ENCODE results near the gene RRP1. TPM values are rescaled to one million over a fixed set of nuclear protein-coding genes. Genes with fewer than 3 reads are reported as not detected.
A peak's percentile ranks its signal among the peaks of the same experiment; 100 is the strongest.

The RRP1 gene
- total and polyA plus RNA-seq, 2 of the 13 experiments (the other 11 are each of a cell fraction or from before 2014, with no cell fraction given) = 20.1 to 35.1 TPM

DNA sequence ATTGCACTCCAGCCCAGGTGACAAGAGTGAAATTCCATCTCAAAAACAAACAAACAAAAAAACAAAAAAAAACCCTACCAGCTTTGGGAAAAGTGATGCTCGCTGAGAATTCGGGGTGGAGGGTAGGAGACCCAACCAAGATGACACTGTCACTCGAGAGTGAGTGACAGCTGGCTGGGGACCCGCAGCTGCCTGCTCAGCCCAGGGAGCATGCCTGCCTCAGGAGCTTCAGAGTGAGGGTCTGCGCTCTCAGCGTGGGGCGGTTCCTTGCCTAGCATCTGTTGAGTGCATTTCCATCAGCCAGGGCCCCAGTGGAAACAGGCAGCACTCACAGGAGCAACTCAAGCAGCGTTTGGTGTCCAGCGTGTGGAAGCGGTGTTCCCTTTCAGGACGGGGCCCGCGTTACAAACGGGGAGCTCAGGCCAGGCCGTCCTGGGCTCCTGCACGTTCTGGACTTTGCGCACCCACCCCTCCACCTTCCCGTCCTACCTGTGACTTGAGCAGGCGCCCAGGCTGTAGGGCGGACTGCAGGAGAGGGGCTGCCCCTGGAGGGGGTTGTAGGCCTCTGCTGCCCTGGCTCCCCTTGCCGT lies 19.2 kb upstream of the RRP1 start:
- ATAC-seq (no peak), DNase-seq (ENCODE audit: low spot score) (no peak), FAIRE-seq (no peak)
- Histone ChIP-seq H4K20me1 (ENCODE audit: insufficient read depth, low read length) (no peaks in the 10 kb centered on the region), H2AFZ (ENCODE audit: low read length) (no peak overlapping the region), H3K9me3 (ENCODE audit: low read length) (no peaks in the 10 kb centered on the region), H3K4me3 (replicated peaks in 1 of 3; ENCODE audit: insufficient read depth in 1 of 3, low read depth in 2 of 3, low read length in 3 of 3) (no peak overlapping the region), H3K9ac (ENCODE audit: insufficient read depth, low read depth, low read length) (no peak overlapping the region), H3K79me2 (ENCODE audit: insufficient read depth, low read length) (peaks cover 4% of the 10 kb centered on the region), H3K4me2 (ENCODE audit: low read depth, low read length) (peak overlapping the region; percentile 12; the same call in 1 of the 2 replicates), H3K36me3 (replicated peaks in 1 of 2; ENCODE audit: control insufficient read depth in 1 of 2, insufficient read depth in 2 of 2, low read length in 2 of 2) (peaks cover 3 to 13% of the 10 kb centered on the region in 2 experiments; a peak in 3 of 5 replicates), H3K27ac (ENCODE audit: extremely low read length, insufficient read depth, low read length) (no peak overlapping the region), H3K27me3 (ENCODE audit: control insufficient read depth in 1 of 2, insufficient read depth in 2 of 2, low read length in 2 of 2) (no peaks in the 10 kb centered on the region), H3K4me1 (ENCODE audit: insufficient read depth, low read length) (peaks cover 47% of the 10 kb centered on the region)
- in situ Hi-C loops (cut with HindIII; ENCODE audit: extremely low pct_ligation_motif_present, low pct_unique_long_range_greater_than_20kb) (no loop called here), intact Hi-C loops (cut with micrococcal nuclease; ENCODE audit: unreplicated experiment) (loop anchor here (10.0 kb wide), 1 partner anchor 65 kb away; no protein-coding TSS in a partner anchor)
- BruUV-seq (replicated peaks) = no TSS peak
- TF ChIP-seq, protein P1, sequence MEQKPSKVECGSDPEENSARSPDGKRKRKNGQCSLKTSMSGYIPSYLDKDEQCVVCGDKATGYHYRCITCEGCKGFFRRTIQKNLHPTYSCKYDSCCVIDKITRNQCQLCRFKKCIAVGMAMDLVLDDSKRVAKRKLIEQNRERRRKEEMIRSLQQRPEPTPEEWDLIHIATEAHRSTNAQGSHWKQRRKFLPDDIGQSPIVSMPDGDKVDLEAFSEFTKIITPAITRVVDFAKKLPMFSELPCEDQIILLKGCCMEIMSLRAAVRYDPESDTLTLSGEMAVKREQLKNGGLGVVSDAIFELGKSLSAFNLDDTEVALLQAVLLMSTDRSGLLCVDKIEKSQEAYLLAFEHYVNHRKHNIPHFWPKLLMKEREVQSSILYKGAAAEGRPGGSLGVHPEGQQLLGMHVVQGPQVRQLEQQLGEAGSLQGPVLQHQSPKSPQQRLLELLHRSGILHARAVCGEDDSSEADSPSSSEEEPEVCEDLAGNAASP (CRISPR knock-in tag; IDR thresholded peaks at IDR 0.05; ENCODE audit: borderline replicate concordance) = no peak
- no peak for TF ChIP-seq ZNF780A (CRISPR knock-in tag; IDR thresholded peaks at IDR 0.05)
- TF ChIP-seq, protein P2, sequence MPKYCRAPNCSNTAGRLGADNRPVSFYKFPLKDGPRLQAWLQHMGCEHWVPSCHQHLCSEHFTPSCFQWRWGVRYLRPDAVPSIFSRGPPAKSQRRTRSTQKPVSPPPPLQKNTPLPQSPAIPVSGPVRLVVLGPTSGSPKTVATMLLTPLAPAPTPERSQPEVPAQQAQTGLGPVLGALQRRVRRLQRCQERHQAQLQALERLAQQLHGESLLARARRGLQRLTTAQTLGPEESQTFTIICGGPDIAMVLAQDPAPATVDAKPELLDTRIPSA (CRISPR knock-in tag; IDR thresholded peaks at IDR 0.05; ENCODE audit: borderline replicate concordance) = 0 out of 2 replicates have a peak, but pooled peaks have one; percentile 29
- ChIA-PET CTCF (ENCODE audit: low intra/inter-chr PET ratio, low total read pairs) (no interaction called here), POLR2A (no interaction called here)
- WGBS (ENCODE audit: low lambda C conversion rate) = 64% methylated on average over 11 of the region's 21 CpGs

GRCh38 chr21:43771199-43771675 lies 18.1 kb upstream of the RRP1 start:
- H3K9me3 ChIP-seq (ENCODE audit: low read length) = no peaks in the 10 kb centered on the region
- peaks cover 51% of the 10 kb centered on the region for H3K4me1 ChIP-seq (ENCODE audit: insufficient read depth, low read length)
- no peak overlapping the region for H3K4me2 ChIP-seq (ENCODE audit: low read depth, low read length)
- H3K27me3 ChIP-seq (ENCODE audit: control insufficient read depth in 1 of 2, insufficient read depth in 2 of 2, low read length in 2 of 2) = no peaks in the 10 kb centered on the region
- TF ChIP-seq, protein P3, sequence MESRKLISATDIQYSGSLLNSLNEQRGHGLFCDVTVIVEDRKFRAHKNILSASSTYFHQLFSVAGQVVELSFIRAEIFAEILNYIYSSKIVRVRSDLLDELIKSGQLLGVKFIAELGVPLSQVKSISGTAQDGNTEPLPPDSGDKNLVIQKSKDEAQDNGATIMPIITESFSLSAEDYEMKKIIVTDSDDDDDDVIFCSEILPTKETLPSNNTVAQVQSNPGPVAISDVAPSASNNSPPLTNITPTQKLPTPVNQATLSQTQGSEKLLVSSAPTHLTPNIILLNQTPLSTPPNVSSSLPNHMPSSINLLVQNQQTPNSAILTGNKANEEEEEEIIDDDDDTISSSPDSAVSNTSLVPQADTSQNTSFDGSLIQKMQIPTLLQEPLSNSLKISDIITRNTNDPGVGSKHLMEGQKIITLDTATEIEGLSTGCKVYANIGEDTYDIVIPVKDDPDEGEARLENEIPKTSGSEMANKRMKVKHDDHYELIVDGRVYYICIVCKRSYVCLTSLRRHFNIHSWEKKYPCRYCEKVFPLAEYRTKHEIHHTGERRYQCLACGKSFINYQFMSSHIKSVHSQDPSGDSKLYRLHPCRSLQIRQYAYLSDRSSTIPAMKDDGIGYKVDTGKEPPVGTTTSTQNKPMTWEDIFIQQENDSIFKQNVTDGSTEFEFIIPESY (CRISPR knock-in tag; IDR thresholded peaks at IDR 0.05) = peak; percentile 98
- no peak for TF ChIP-seq SALL2 (CRISPR knock-in tag; IDR thresholded peaks at IDR 0.05)
- TF ChIP-seq, protein P4, sequence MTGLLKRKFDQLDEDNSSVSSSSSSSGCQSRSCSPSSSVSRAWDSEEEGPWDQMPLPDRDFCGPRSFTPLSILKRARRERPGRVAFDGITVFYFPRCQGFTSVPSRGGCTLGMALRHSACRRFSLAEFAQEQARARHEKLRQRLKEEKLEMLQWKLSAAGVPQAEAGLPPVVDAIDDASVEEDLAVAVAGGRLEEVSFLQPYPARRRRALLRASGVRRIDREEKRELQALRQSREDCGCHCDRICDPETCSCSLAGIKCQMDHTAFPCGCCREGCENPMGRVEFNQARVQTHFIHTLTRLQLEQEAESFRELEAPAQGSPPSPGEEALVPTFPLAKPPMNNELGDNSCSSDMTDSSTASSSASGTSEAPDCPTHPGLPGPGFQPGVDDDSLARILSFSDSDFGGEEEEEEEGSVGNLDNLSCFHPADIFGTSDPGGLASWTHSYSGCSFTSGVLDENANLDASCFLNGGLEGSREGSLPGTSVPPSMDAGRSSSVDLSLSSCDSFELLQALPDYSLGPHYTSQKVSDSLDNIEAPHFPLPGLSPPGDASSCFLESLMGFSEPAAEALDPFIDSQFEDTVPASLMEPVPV (CRISPR knock-in tag; IDR thresholded peaks at IDR 0.05) = no peak
- ChIA-PET CTCF (ENCODE audit: low intra/inter-chr PET ratio, low total read pairs) (no interaction called here), POLR2A (interaction anchor here (1.1 kb wide), 1 partner anchor 42 kb away, joined by 3 read pairs; no protein-coding TSS in a partner anchor)
- in situ Hi-C loops (cut with HindIII; ENCODE audit: extremely low pct_ligation_motif_present, low pct_unique_long_range_greater_than_20kb) = no loop called here
- intact Hi-C loops (cut with micrococcal nuclease; ENCODE audit: unreplicated experiment) = loop anchor here (10.0 kb wide), 1 partner anchor 66 kb away; no protein-coding TSS in a partner anchor
- FAIRE-seq = no peak
- no peak for ATAC-seq
- no peaks in the 10 kb centered on the region for H4K20me1 ChIP-seq (ENCODE audit: insufficient read depth, low read length)
- no peak overlapping the region for H3K27ac ChIP-seq (ENCODE audit: extremely low read length, insufficient read depth, low read length)
- H2AFZ ChIP-seq (ENCODE audit: low read length) = no peak overlapping the region
- no TSS peak for BruUV-seq (replicated peaks)
- H3K9ac ChIP-seq (ENCODE audit: insufficient read depth, low read depth, low read length) = no peak overlapping the region
- no peak overlapping the region for H3K4me3 ChIP-seq (replicated peaks in 1 of 3; ENCODE audit: insufficient read depth in 1 of 3, low read depth in 2 of 3, low read length in 3 of 3)
- H3K79me2 ChIP-seq (ENCODE audit: insufficient read depth, low read length) = peaks cover 12% of the 10 kb centered on the region
- DNase-seq (ENCODE audit: low spot score) = no peak
- peaks cover 3 to 13% of the 10 kb centered on the region in 2 experiments; a peak in 3 of 5 replicates for H3K36me3 ChIP-seq (replicated peaks in 1 of 2; ENCODE audit: control insufficient read depth in 1 of 2, insufficient read depth in 2 of 2, low read length in 2 of 2)
- 57% methylated on average over 13 of the region's 13 CpGs for WGBS (ENCODE audit: low lambda C conversion rate)
